Naive B cell (primary cell): ENCODE results near the gene TXLNB. TPM values are rescaled to one million over a fixed set of nuclear protein-coding genes. Genes with fewer than 3 reads are reported as not detected.
A peak's percentile ranks its signal among the peaks of the same experiment; 100 is the strongest.

ENCODE experiments used
- ATAC-seq, 2 donors: fragments of 150-1000 bp; cut with Tn5 transposase; 2 replicates each; pipeline ENCODE4 v1.10.0; 2021; ENCODE audit warnings: low read depth in 2 of 2, mild to moderate bottlenecking in 2 of 2, moderate library complexity in 2 of 2
- DNase-seq: peaks from one replicate; pipeline ENCODE4 v3.0.0; 2022
- H3K27ac Mint-ChIP-seq, 6 donors: one replicate each; pipeline ENCODE4 v1.8.0; 2020 to 2022; ENCODE audit warnings: mild to moderate bottlenecking in 6 of 6, mixed read lengths in 6 of 6, moderate library complexity in 5 of 6, inconsistent platforms in 2 of 6
- H3K27me3 Mint-ChIP-seq, 3 donors: one replicate each; pipeline ENCODE4 v1.8.0; 2021 to 2022; ENCODE audit warnings: mixed read lengths in 3 of 3, mild to moderate bottlenecking in 1 of 3
- H3K36me3 Mint-ChIP-seq, 2 donors: one replicate each; pipeline ENCODE4 v1.8.0; 2020 to 2022; ENCODE audit warnings: mixed read lengths in 2 of 2, inconsistent platforms in 1 of 2, mild to moderate bottlenecking in 1 of 2
- H3K4me1 Mint-ChIP-seq, 3 donors: one replicate each; pipeline ENCODE4 v1.8.0; 2020 to 2022; ENCODE audit warnings: mixed read lengths in 3 of 3, inconsistent platforms in 1 of 3, mild to moderate bottlenecking in 1 of 3, moderate library complexity in 1 of 3
- H3K4me3 Mint-ChIP-seq, 8 donors: one replicate each; pipeline ENCODE4 v1.8.0; 2020 to 2022; ENCODE audit warnings: mild to moderate bottlenecking in 8 of 8, mixed read lengths in 8 of 8, moderate library complexity in 8 of 8, inconsistent platforms in 2 of 8
- H3K9me3 Mint-ChIP-seq, 7 donors: one replicate each; pipeline ENCODE4 v1.8.0; 2020 to 2022; ENCODE audit warnings: mixed read lengths in 7 of 7, mild to moderate bottlenecking in 5 of 7, inconsistent platforms in 2 of 7, moderate library complexity in 1 of 7
- polyA plus RNA-seq, 6 donors: library from polyadenylated mRNA; unstranded; fragments of 300-500 nt; fragmentation: Illumina TruSeq; gene quantifications; one replicate each; pipeline ENCODE4 v1.2.3, GENCODE V29; 2021; ENCODE audit warnings: low read depth in 6 of 6

The TXLNB gene
- 1 to 10 TPM in 2 of 6 donors, under 1 TPM in 4; 0.35 to 2.1 (median 0.74) TPM for polyA plus RNA-seq

- peak; percentile 36 for DNase-seq
- Mint-ChIP-seq H3K9me3 (peaks cover 0 to 4% (median 0%) of the 10 kb centered on the region in 7 donors), H3K27me3 (no peaks in the 10 kb centered on the region), H3K4me3 (peak within 1 kb of the TSS; percentile 77 to 89 (median 82)), H3K36me3 (peaks cover 7 to 22% of the 10 kb centered on the region in 2 donors), H3K27ac (peak within 1 kb of the TSS; percentile 90 to 99 (median 97)), H3K4me1 (peaks cover 48 to 75% (median 54%) of the 10 kb centered on the region in 3 donors)
- ATAC-seq, result peak; percentile 26 to 31
Observed at GRCh38 chr6:139291813-139292619, at the start of gene TXLNB. Gene TXLNB, minus strand, starts transcription at chr6:139291998. Its CDS starts 3,099 bp downstream, at chr6:139288899.

- H3K36me3 Mint-ChIP-seq, result no peaks in the 10 kb centered on the region
- H3K27ac Mint-ChIP-seq, result peak overlapping the region in 2 of 6 donors; percentile 12 to 20
- no peak overlapping the region for H3K4me3 Mint-ChIP-seq
Observed at GRCh38 chr6:139341060-139341459, 49.3 kb upstream of the TXLNB start.

GRCh38 chr6:139338795-139339194 lies 47.0 kb upstream of the TXLNB start:
- H3K27me3 Mint-ChIP-seq, result no peaks in the 10 kb centered on the region
- H3K36me3 Mint-ChIP-seq, result no peaks in the 10 kb centered on the region
- H3K9me3 Mint-ChIP-seq, result no peaks in the 10 kb centered on the region
- peaks cover 2 to 5% (median 4%) of the 10 kb centered on the region in 3 donors for H3K4me1 Mint-ChIP-seq
- ATAC-seq (no peak), DNase-seq (no peak)
- no peak overlapping the region for H3K4me3 Mint-ChIP-seq
- no peak overlapping the region for H3K27ac Mint-ChIP-seq

More at GRCh38 chr6:139341060-139341459, 49.3 kb upstream of the TXLNB start:
- Mint-ChIP-seq H3K9me3 (no peaks in the 10 kb centered on the region), H3K27me3 (no peaks in the 10 kb centered on the region), H3K4me1 (peaks cover 2 to 5% (median 4%) of the 10 kb centered on the region in 3 donors)
- ATAC-seq (no peak), DNase-seq (no peak)

GRCh38 chr6:139337830-139338229 lies 46.0 kb upstream of the TXLNB start:
- ATAC-seq (no peak), DNase-seq (no peak)
- Mint-ChIP-seq H3K27me3 (no peaks in the 10 kb centered on the region), H3K4me1 (peaks cover 2 to 5% (median 2%) of the 10 kb centered on the region in 3 donors), H3K36me3 (no peaks in the 10 kb centered on the region), H3K9me3 (no peaks in the 10 kb centered on the region), H3K27ac (no peak overlapping the region), H3K4me3 (no peak overlapping the region)

- DNase-seq (no peak), ATAC-seq (no peak)
- peak overlapping the region in 1 of 6 donors; percentile 33 for H3K27ac Mint-ChIP-seq
- no peak overlapping the region for H3K4me3 Mint-ChIP-seq
- H3K9me3 Mint-ChIP-seq, result no peaks in the 10 kb centered on the region
- peaks cover 0 to 5% (median 2%) of the 10 kb centered on the region in 3 donors for H3K4me1 Mint-ChIP-seq
- no peaks in the 10 kb centered on the region for H3K27me3 Mint-ChIP-seq
- H3K36me3 Mint-ChIP-seq, result no peaks in the 10 kb centered on the region
Observed at GRCh38 chr6:139337001-139337400, 45.2 kb upstream of the TXLNB start.

GRCh38 chr6:139336488-139336887 lies 44.7 kb upstream of the TXLNB start:
- Mint-ChIP-seq H3K9me3 (no peaks in the 10 kb centered on the region), H3K36me3 (no peaks in the 10 kb centered on the region), H3K4me1 (peaks cover 0 to 5% (median 2%) of the 10 kb centered on the region in 3 donors), H3K27ac (peak overlapping the region in 1 of 6 donors; percentile 67), H3K4me3 (no peak overlapping the region), H3K27me3 (no peaks in the 10 kb centered on the region)
- DNase-seq (no peak), ATAC-seq (no peak)

- ATAC-seq, result no peak
- H3K9me3 Mint-ChIP-seq, result no peaks in the 10 kb centered on the region
- H3K4me3 Mint-ChIP-seq, result no peak overlapping the region
- peaks cover 0 to 5% (median 2%) of the 10 kb centered on the region in 3 donors for H3K4me1 Mint-ChIP-seq
- DNase-seq, result no peak
- no peaks in the 10 kb centered on the region for H3K27me3 Mint-ChIP-seq
- no peaks in the 10 kb centered on the region for H3K36me3 Mint-ChIP-seq
- peak overlapping the region in 1 of 6 donors; percentile 36 for H3K27ac Mint-ChIP-seq
Observed at GRCh38 chr6:139335447-139336210, 43.8 kb upstream of the TXLNB start.

- H3K27me3 Mint-ChIP-seq, result no peaks in the 10 kb centered on the region
- peaks cover 0 to 5% (median 2%) of the 10 kb centered on the region in 3 donors for H3K4me1 Mint-ChIP-seq
- peak overlapping the region in 1 of 6 donors; percentile 19 for H3K27ac Mint-ChIP-seq
- no peaks in the 10 kb centered on the region for H3K36me3 Mint-ChIP-seq
- ATAC-seq, result no peak
- DNase-seq, result no peak
- no peaks in the 10 kb centered on the region for H3K9me3 Mint-ChIP-seq
- no peak overlapping the region for H3K4me3 Mint-ChIP-seq
Observed at GRCh38 chr6:139334806-139335446, 43.1 kb upstream of the TXLNB start.

- H3K27ac Mint-ChIP-seq, result no peak overlapping the region
- H3K4me1 Mint-ChIP-seq, result peaks cover 10 to 16% (median 12%) of the 10 kb centered on the region in 3 donors
- H3K9me3 Mint-ChIP-seq, result peaks cover 0 to 6% (median 0%) of the 10 kb centered on the region in 7 donors
- H3K27me3 Mint-ChIP-seq, result no peaks in the 10 kb centered on the region
- H3K4me3 Mint-ChIP-seq, result no peak overlapping the region
- ATAC-seq (no peak), DNase-seq (no peak)
- peaks cover 6 to 7% of the 10 kb centered on the region in 2 donors for H3K36me3 Mint-ChIP-seq
Observed at GRCh38 chr6:139330826-139331500, 39.2 kb upstream of the TXLNB start.

- H3K27me3 Mint-ChIP-seq, result no peaks in the 10 kb centered on the region
- no peak overlapping the region for H3K27ac Mint-ChIP-seq
- no peak for ATAC-seq
- H3K36me3 Mint-ChIP-seq, result peaks cover 6 to 7% of the 10 kb centered on the region in 2 donors
- H3K4me3 Mint-ChIP-seq, result no peak overlapping the region
- H3K4me1 Mint-ChIP-seq, result peaks cover 15 to 23% (median 18%) of the 10 kb centered on the region in 3 donors
- DNase-seq, result no peak
- H3K9me3 Mint-ChIP-seq, result peaks cover 0 to 6% (median 0%) of the 10 kb centered on the region in 7 donors
Observed at GRCh38 chr6:139330306-139330705, 38.5 kb upstream of the TXLNB start.

- Mint-ChIP-seq H3K4me3 (no peak overlapping the region), H3K27me3 (no peaks in the 10 kb centered on the region), H3K36me3 (peaks cover 6 to 7% of the 10 kb centered on the region in 2 donors), H3K4me1 (peaks cover 17 to 34% (median 19%) of the 10 kb centered on the region in 3 donors), H3K27ac (peak overlapping the region in 1 of 6 donors; percentile 47), H3K9me3 (peaks cover 0 to 6% (median 0%) of the 10 kb centered on the region in 7 donors)
- no peak for DNase-seq
- no peak for ATAC-seq
Observed at GRCh38 chr6:139329224-139329623, 37.4 kb upstream of the TXLNB start.

GRCh38 chr6:139327038-139327437 lies 35.2 kb upstream of the TXLNB start:
- H3K36me3 Mint-ChIP-seq, result peaks cover 6 to 7% of the 10 kb centered on the region in 2 donors
- H3K4me3 Mint-ChIP-seq, result peak overlapping the region in 1 of 8 donors; percentile 6
- H3K27ac Mint-ChIP-seq, result peak overlapping the region in 2 of 6 donors; percentile 12 to 62
- H3K9me3 Mint-ChIP-seq, result peaks cover 0 to 6% (median 0%) of the 10 kb centered on the region in 7 donors
- H3K4me1 Mint-ChIP-seq, result peaks cover 26 to 49% (median 26%) of the 10 kb centered on the region in 3 donors
- no peak for DNase-seq
- ATAC-seq, result no peak
- no peaks in the 10 kb centered on the region for H3K27me3 Mint-ChIP-seq
